ENCODE data around the gene PDCD7.

DNA sequence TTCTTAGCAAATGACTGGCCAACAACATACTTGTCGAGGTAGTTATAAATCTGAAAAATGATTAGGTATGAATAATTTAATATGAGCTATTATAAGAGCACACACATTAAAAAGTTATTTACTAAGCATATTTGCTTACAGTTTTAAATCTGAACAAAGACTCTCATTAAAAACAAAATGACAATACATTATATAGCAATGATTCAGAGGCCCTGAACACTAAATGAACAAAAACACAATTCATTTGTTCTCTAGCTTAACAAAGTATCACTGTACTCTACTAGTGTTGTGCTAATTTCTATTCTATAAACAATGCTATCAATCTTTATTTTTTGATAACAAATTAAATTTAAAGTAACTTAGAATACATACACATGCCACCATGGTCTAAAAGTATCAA lies 30.5 kb upstream of the PDCD7 start:
- TF ChIP-seq EGR1 (IDR thresholded peaks at IDR 0.05) (no peak), NFIC (IDR thresholded peaks at IDR 0.05) (no peak), CREB1 (IDR thresholded peaks at IDR 0.05; ENCODE audit: low read depth) (no peak), RAD21 (IDR thresholded peaks at IDR 0.05; ENCODE audit: low read depth) (no peak), FOXM1 (IDR thresholded peaks at IDR 0.05; ENCODE audit: borderline replicate concordance, low read depth) (no peak), CEBPB (IDR thresholded peaks at IDR 0.05) (no peak), EP300 (IDR thresholded peaks at IDR 0.05; ENCODE audit: borderline replicate concordance) (no peak), ZBTB7A (IDR thresholded peaks at IDR 0.05; ENCODE audit: low read depth) (no peak), YY1 (IDR thresholded peaks at IDR 0.05; ENCODE audit: low read depth) (no peak)
- TF ChIP-seq, protein P1, sequence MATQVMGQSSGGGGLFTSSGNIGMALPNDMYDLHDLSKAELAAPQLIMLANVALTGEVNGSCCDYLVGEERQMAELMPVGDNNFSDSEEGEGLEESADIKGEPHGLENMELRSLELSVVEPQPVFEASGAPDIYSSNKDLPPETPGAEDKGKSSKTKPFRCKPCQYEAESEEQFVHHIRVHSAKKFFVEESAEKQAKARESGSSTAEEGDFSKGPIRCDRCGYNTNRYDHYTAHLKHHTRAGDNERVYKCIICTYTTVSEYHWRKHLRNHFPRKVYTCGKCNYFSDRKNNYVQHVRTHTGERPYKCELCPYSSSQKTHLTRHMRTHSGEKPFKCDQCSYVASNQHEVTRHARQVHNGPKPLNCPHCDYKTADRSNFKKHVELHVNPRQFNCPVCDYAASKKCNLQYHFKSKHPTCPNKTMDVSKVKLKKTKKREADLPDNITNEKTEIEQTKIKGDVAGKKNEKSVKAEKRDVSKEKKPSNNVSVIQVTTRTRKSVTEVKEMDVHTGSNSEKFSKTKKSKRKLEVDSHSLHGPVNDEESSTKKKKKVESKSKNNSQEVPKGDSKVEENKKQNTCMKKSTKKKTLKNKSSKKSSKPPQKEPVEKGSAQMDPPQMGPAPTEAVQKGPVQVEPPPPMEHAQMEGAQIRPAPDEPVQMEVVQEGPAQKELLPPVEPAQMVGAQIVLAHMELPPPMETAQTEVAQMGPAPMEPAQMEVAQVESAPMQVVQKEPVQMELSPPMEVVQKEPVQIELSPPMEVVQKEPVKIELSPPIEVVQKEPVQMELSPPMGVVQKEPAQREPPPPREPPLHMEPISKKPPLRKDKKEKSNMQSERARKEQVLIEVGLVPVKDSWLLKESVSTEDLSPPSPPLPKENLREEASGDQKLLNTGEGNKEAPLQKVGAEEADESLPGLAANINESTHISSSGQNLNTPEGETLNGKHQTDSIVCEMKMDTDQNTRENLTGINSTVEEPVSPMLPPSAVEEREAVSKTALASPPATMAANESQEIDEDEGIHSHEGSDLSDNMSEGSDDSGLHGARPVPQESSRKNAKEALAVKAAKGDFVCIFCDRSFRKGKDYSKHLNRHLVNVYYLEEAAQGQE (IDR thresholded peaks at IDR 0.05; ENCODE audit: low read depth) = no peak
- TF ChIP-seq, protein P2, sequence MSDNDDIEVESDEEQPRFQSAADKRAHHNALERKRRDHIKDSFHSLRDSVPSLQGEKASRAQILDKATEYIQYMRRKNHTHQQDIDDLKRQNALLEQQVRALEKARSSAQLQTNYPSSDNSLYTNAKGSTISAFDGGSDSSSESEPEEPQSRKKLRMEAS (IDR thresholded peaks at IDR 0.05) = no peak
